H9 (cell line): Measurements from ENCODE around the gene SSTR5. TPM values are rescaled to one million over a fixed set of nuclear protein-coding genes. Genes with fewer than 3 reads are reported as not detected.

Experiments
- DNase-seq: peaks from one replicate; pipeline ENCODE4 v3.0.0-alpha.2; 2017
- H2AFZ ChIP-seq: one replicate; pipeline ENCODE4 v1.6.1; 2013; ENCODE audit warnings: mild to moderate bottlenecking, low read length, control low read depth, moderate library complexity
- H2AK5ac ChIP-seq: 2 replicates; pipeline ENCODE4 v1.6.1; 2013; ENCODE audit warnings: low read length, control low read depth, mixed read lengths; ENCODE audit not compliant: insufficient read length
- H2BK120ac ChIP-seq: one replicate; pipeline ENCODE4 v1.6.1; 2013; ENCODE audit warnings: low read depth, mild to moderate bottlenecking, low read length, control low read depth, inconsistent platforms; ENCODE audit not compliant: poor library complexity, severe bottlenecking
- H2BK12ac ChIP-seq: 2 replicates; pipeline ENCODE4 v1.6.1; 2013; ENCODE audit warnings: low read length, control low read depth, mixed read lengths, low read depth; ENCODE audit not compliant: insufficient read length
- H2BK15ac ChIP-seq: 2 replicates; pipeline ENCODE4 v1.6.1; 2013; ENCODE audit warnings: low read depth, low read length, control low read depth
- H2BK20ac ChIP-seq: one replicate; pipeline ENCODE4 v1.6.1; 2013; ENCODE audit warnings: low read depth, mild to moderate bottlenecking, low read length, control low read depth, inconsistent platforms; ENCODE audit not compliant: poor library complexity, severe bottlenecking
- H2BK5ac ChIP-seq: 2 replicates; pipeline ENCODE4 v1.6.1; 2013; ENCODE audit warnings: low read length, control low read depth, mixed read lengths; ENCODE audit not compliant: insufficient read length
- H3K14ac ChIP-seq: 2 replicates; pipeline ENCODE4 v1.6.1; 2013; ENCODE audit warnings: low read length, control low read depth; ENCODE audit not compliant: insufficient read depth
- H3K18ac ChIP-seq: 2 replicates; pipeline ENCODE4 v1.6.1; 2013; ENCODE audit warnings: low read depth, mild to moderate bottlenecking, mixed read lengths, low read length, control low read depth; ENCODE audit not compliant: insufficient read length
- H3K23ac ChIP-seq: 2 replicates; pipeline ENCODE4 v1.6.1; 2013; ENCODE audit warnings: low read length, control low read depth, mixed read lengths, low read depth; ENCODE audit not compliant: insufficient read length
- H3K23me2 ChIP-seq: 2 replicates; pipeline ENCODE4 v1.6.1; 2013; ENCODE audit warnings: low read depth, mild to moderate bottlenecking, mixed read lengths, low read length, control low read depth; ENCODE audit not compliant: insufficient read length, poor library complexity, severe bottlenecking
- H3K27ac ChIP-seq: 2 replicates; pipeline ENCODE4 v1.5.1; 2013; ENCODE audit warnings: low read length, control low read depth, mixed read lengths, low read depth; ENCODE audit not compliant: insufficient read length
- H3K27me3 ChIP-seq: 2 replicates; pipeline ENCODE4 v1.6.1; 2013; ENCODE audit warnings: low read length, control low read depth, inconsistent platforms; ENCODE audit not compliant: insufficient read depth
- H3K4ac ChIP-seq: 2 replicates; pipeline ENCODE4 v1.6.1; 2013; ENCODE audit warnings: low read depth, mild to moderate bottlenecking, control low read depth, inconsistent platforms, low read length, moderate library complexity
- H3K4me1 ChIP-seq: 2 replicates; pipeline ENCODE4 v1.6.1; 2013; ENCODE audit warnings: low read length, control low read depth, inconsistent platforms; ENCODE audit not compliant: insufficient read depth
- H3K4me2 ChIP-seq: 2 replicates; pipeline ENCODE4 v1.6.1; 2013; ENCODE audit warnings: low read length, control low read depth, mixed read lengths; ENCODE audit not compliant: insufficient read length, insufficient read depth
- H3K56ac ChIP-seq: 2 replicates; pipeline ENCODE4 v1.6.1; 2013; ENCODE audit warnings: low read depth, mild to moderate bottlenecking, mixed read lengths, low read length, control low read depth; ENCODE audit not compliant: insufficient read length
- H3K79me1 ChIP-seq: 2 replicates; pipeline ENCODE4 v1.6.1; 2013; ENCODE audit warnings: low read depth, mild to moderate bottlenecking, moderate library complexity, low read length, control low read depth, inconsistent platforms; ENCODE audit not compliant: insufficient read depth, poor library complexity, severe bottlenecking
- H3K79me2 ChIP-seq: 2 replicates; pipeline ENCODE4 v1.6.1; 2013; ENCODE audit warnings: low read length, control low read depth, inconsistent platforms; ENCODE audit not compliant: insufficient read depth
- H3K9ac ChIP-seq: 2 replicates; pipeline ENCODE4 v1.6.1; 2013; ENCODE audit warnings: low read length, control low read depth, mixed read lengths; ENCODE audit not compliant: insufficient read length; ENCODE audit errors: extremely low read depth
- H3K9me3 ChIP-seq: one replicate; pipeline ENCODE4 v1.6.1; 2013; ENCODE audit warnings: low read depth, low read length, inconsistent platforms; ENCODE audit not compliant: control insufficient read depth
- H3T11ph ChIP-seq: one replicate; pipeline ENCODE4 v1.6.1; 2013; ENCODE audit warnings: mild to moderate bottlenecking, low read length, control low read depth, inconsistent platforms
- H4K20me1 ChIP-seq: one replicate; pipeline ENCODE4 v1.6.1; 2013; ENCODE audit not compliant: control insufficient read depth, insufficient read length, insufficient read depth
- H4K5ac ChIP-seq: 2 replicates; pipeline ENCODE4 v1.6.1; 2013; ENCODE audit warnings: low read depth, mild to moderate bottlenecking, mixed read lengths, low read length, control low read depth; ENCODE audit not compliant: insufficient read length
- H4K8ac ChIP-seq: replicated peaks from 2 replicates; pipeline ENCODE4 v1.6.1; 2013; ENCODE audit warnings: low read length, control low read depth, mixed read lengths, low read depth; ENCODE audit not compliant: insufficient read length
- H4K91ac ChIP-seq: 2 replicates; pipeline ENCODE4 v1.6.1; 2013; ENCODE audit warnings: low read depth, mild to moderate bottlenecking, moderate library complexity, mixed read lengths, low read length, control low read depth; ENCODE audit not compliant: insufficient read length
- H3K27ac Mint-ChIP-seq, 3 experiments: 2 replicates in 2 of 3; 3 replicates in 1 of 3; pipeline ENCODE4 v1.8.0; 2020 to 2021; ENCODE audit warnings: mixed read lengths in 3 of 3, mild to moderate bottlenecking in 1 of 3, moderate library complexity in 1 of 3
- H3K27me3 Mint-ChIP-seq: 2 replicates; pipeline ENCODE4 v1.8.0; 2021; ENCODE audit warnings: low read depth, mild to moderate bottlenecking, moderate library complexity, mixed read lengths
- H3K36me3 Mint-ChIP-seq, 3 experiments: 2 replicates in 2 of 3; 3 replicates in 1 of 3; pipeline ENCODE4 v1.8.0; 2020 to 2021; ENCODE audit warnings: low read depth in 3 of 3, mixed read lengths in 3 of 3; ENCODE audit not compliant: insufficient read depth in 1 of 3
- H3K4me1 Mint-ChIP-seq, 2 experiments: 2 replicates each; pipeline ENCODE4 v1.8.0; 2020; ENCODE audit warnings: mixed read lengths in 2 of 2
- H3K4me3 Mint-ChIP-seq, 2 experiments: 2 replicates in 1 of 2; 3 replicates in 1 of 2; pipeline ENCODE4 v1.8.0; 2020 to 2021; ENCODE audit warnings: mild to moderate bottlenecking in 2 of 2, mixed read lengths in 2 of 2, moderate library complexity in 1 of 2
- H3K9me3 Mint-ChIP-seq, 2 experiments: 2 replicates in 1 of 2; 3 replicates in 1 of 2; pipeline ENCODE4 v1.8.0; 2020; ENCODE audit warnings: mild to moderate bottlenecking in 2 of 2, mixed read lengths in 2 of 2, moderate library complexity in 1 of 2
- CTCF ChIP-seq: fragments of 200-600 bp; sonication (generic); conservative IDR thresholded peaks from 3 replicates; pipeline ENCODE4 v1.8.0; 2021; ENCODE audit warnings: antibody characterized with exemption, mild to moderate bottlenecking
- whole genome bisulfite sequencing: extraction: QIAGEN DNeasy Blood & Tissue Kit; methylation state at CpG from one replicate; pipeline ENCODE4 v1.1.7; 2013; ENCODE audit warnings: missing lambda C conversion rate, low lambda C conversion rate, mixed read lengths; ENCODE audit not compliant: insufficient read length; ENCODE audit errors: extremely low coverage; 5-methylcytosine and 5-hydroxymethylcytosine counted together
- total RNA-seq: library from RNA; stranded (reverse); gene quantifications from 2 replicates; pipeline ENCODE4 v1.2.1, GENCODE V29; 2021

Gene SSTR5
- total RNA-seq, 1 experiment from 2014 or later: 0.22 TPM

GRCh38 chr16:1126586-1126985, 54.0 kb downstream of the SSTR5 start:
- Histone ChIP-seq H3K18ac (no peak overlapping the region), H3K23ac (no peak overlapping the region), H2BK5ac (no peak overlapping the region), H3K27me3 (no peaks in the 10 kb centered on the region), H3K79me1 (no peaks in the 10 kb centered on the region), H2AK5ac (no peak overlapping the region), H3K14ac (no peak overlapping the region), H3K9me3 (no peaks in the 10 kb centered on the region), H3K4me1 (no peaks in the 10 kb centered on the region), H3K4me2 (no peak overlapping the region), H2BK20ac (no peak overlapping the region), H2BK12ac (no peak overlapping the region), H4K20me1 (no peaks in the 10 kb centered on the region), H3K23me2 (no peaks in the 10 kb centered on the region), H3K27ac (no peak overlapping the region), H3K9ac (no peak overlapping the region), H4K91ac (no peak overlapping the region), H3K79me2 (no peaks in the 10 kb centered on the region), H2AFZ (no peak overlapping the region), H3K56ac (no peak overlapping the region), H3T11ph (no peak overlapping the region), H2BK15ac (no peak overlapping the region), H3K4ac (no peak overlapping the region), H4K8ac (no peak overlapping the region), H4K5ac (no peak overlapping the region), H2BK120ac (no peak overlapping the region)
- Mint-ChIP-seq H3K4me3 (no peak overlapping the region), H3K27ac (no peak overlapping the region), H3K4me1 (peaks cover 0 to 7% of the 10 kb centered on the region in 2 experiments; a peak in 1 of 4 replicates), H3K36me3 (no peaks in the 10 kb centered on the region), H3K9me3 (no peaks in the 10 kb centered on the region), H3K27me3 (peaks cover 2% of the 10 kb centered on the region; the same call in 1 of the 2 replicates)
- TF ChIP-seq CTCF: no peak
- DNase-seq: no peak
- no CpG with 5 or more reads among the region's 10 CpGs for WGBS
